H9 (cell line): ENCODE data around the gene RCOR3. TPM values are rescaled to one million over a fixed set of nuclear protein-coding genes. Genes with fewer than 3 reads are reported as not detected.

Source experiments
- DNase-seq: peaks from one replicate; pipeline ENCODE4 v3.0.0-alpha.2; 2017
- H2AFZ ChIP-seq: one replicate; pipeline ENCODE4 v1.6.1; 2013; ENCODE audit warnings: mild to moderate bottlenecking, low read length, control low read depth, moderate library complexity
- H2AK5ac ChIP-seq: 2 replicates; pipeline ENCODE4 v1.6.1; 2013; ENCODE audit warnings: low read length, control low read depth, mixed read lengths; ENCODE audit not compliant: insufficient read length
- H2BK120ac ChIP-seq: one replicate; pipeline ENCODE4 v1.6.1; 2013; ENCODE audit warnings: low read depth, mild to moderate bottlenecking, low read length, control low read depth, inconsistent platforms; ENCODE audit not compliant: poor library complexity, severe bottlenecking
- H2BK12ac ChIP-seq: 2 replicates; pipeline ENCODE4 v1.6.1; 2013; ENCODE audit warnings: low read length, control low read depth, mixed read lengths, low read depth; ENCODE audit not compliant: insufficient read length
- H2BK15ac ChIP-seq: 2 replicates; pipeline ENCODE4 v1.6.1; 2013; ENCODE audit warnings: low read depth, low read length, control low read depth
- H2BK20ac ChIP-seq: one replicate; pipeline ENCODE4 v1.6.1; 2013; ENCODE audit warnings: low read depth, mild to moderate bottlenecking, low read length, control low read depth, inconsistent platforms; ENCODE audit not compliant: poor library complexity, severe bottlenecking
- H2BK5ac ChIP-seq: 2 replicates; pipeline ENCODE4 v1.6.1; 2013; ENCODE audit warnings: low read length, control low read depth, mixed read lengths; ENCODE audit not compliant: insufficient read length
- H3K14ac ChIP-seq: 2 replicates; pipeline ENCODE4 v1.6.1; 2013; ENCODE audit warnings: low read length, control low read depth; ENCODE audit not compliant: insufficient read depth
- H3K18ac ChIP-seq: 2 replicates; pipeline ENCODE4 v1.6.1; 2013; ENCODE audit warnings: low read depth, mild to moderate bottlenecking, mixed read lengths, low read length, control low read depth; ENCODE audit not compliant: insufficient read length
- H3K23ac ChIP-seq: 2 replicates; pipeline ENCODE4 v1.6.1; 2013; ENCODE audit warnings: low read length, control low read depth, mixed read lengths, low read depth; ENCODE audit not compliant: insufficient read length
- H3K23me2 ChIP-seq: 2 replicates; pipeline ENCODE4 v1.6.1; 2013; ENCODE audit warnings: low read depth, mild to moderate bottlenecking, mixed read lengths, low read length, control low read depth; ENCODE audit not compliant: insufficient read length, poor library complexity, severe bottlenecking
- H3K27ac ChIP-seq: 2 replicates; pipeline ENCODE4 v1.5.1; 2013; ENCODE audit warnings: low read length, control low read depth, mixed read lengths, low read depth; ENCODE audit not compliant: insufficient read length
- H3K27me3 ChIP-seq: 2 replicates; pipeline ENCODE4 v1.6.1; 2013; ENCODE audit warnings: low read length, control low read depth, inconsistent platforms; ENCODE audit not compliant: insufficient read depth
- H3K4ac ChIP-seq: 2 replicates; pipeline ENCODE4 v1.6.1; 2013; ENCODE audit warnings: low read depth, mild to moderate bottlenecking, control low read depth, inconsistent platforms, low read length, moderate library complexity
- H3K4me1 ChIP-seq: 2 replicates; pipeline ENCODE4 v1.6.1; 2013; ENCODE audit warnings: low read length, control low read depth, inconsistent platforms; ENCODE audit not compliant: insufficient read depth
- H3K4me2 ChIP-seq: 2 replicates; pipeline ENCODE4 v1.6.1; 2013; ENCODE audit warnings: low read length, control low read depth, mixed read lengths; ENCODE audit not compliant: insufficient read length, insufficient read depth
- H3K56ac ChIP-seq: 2 replicates; pipeline ENCODE4 v1.6.1; 2013; ENCODE audit warnings: low read depth, mild to moderate bottlenecking, mixed read lengths, low read length, control low read depth; ENCODE audit not compliant: insufficient read length
- H3K79me1 ChIP-seq: 2 replicates; pipeline ENCODE4 v1.6.1; 2013; ENCODE audit warnings: low read depth, mild to moderate bottlenecking, moderate library complexity, low read length, control low read depth, inconsistent platforms; ENCODE audit not compliant: insufficient read depth, poor library complexity, severe bottlenecking
- H3K79me2 ChIP-seq: 2 replicates; pipeline ENCODE4 v1.6.1; 2013; ENCODE audit warnings: low read length, control low read depth, inconsistent platforms; ENCODE audit not compliant: insufficient read depth
- H3K9ac ChIP-seq: 2 replicates; pipeline ENCODE4 v1.6.1; 2013; ENCODE audit warnings: low read length, control low read depth, mixed read lengths; ENCODE audit not compliant: insufficient read length; ENCODE audit errors: extremely low read depth
- H3K9me3 ChIP-seq: one replicate; pipeline ENCODE4 v1.6.1; 2013; ENCODE audit warnings: low read depth, low read length, inconsistent platforms; ENCODE audit not compliant: control insufficient read depth
- H3T11ph ChIP-seq: one replicate; pipeline ENCODE4 v1.6.1; 2013; ENCODE audit warnings: mild to moderate bottlenecking, low read length, control low read depth, inconsistent platforms
- H4K20me1 ChIP-seq: one replicate; pipeline ENCODE4 v1.6.1; 2013; ENCODE audit not compliant: control insufficient read depth, insufficient read length, insufficient read depth
- H4K5ac ChIP-seq: 2 replicates; pipeline ENCODE4 v1.6.1; 2013; ENCODE audit warnings: low read depth, mild to moderate bottlenecking, mixed read lengths, low read length, control low read depth; ENCODE audit not compliant: insufficient read length
- H4K8ac ChIP-seq: replicated peaks from 2 replicates; pipeline ENCODE4 v1.6.1; 2013; ENCODE audit warnings: low read length, control low read depth, mixed read lengths, low read depth; ENCODE audit not compliant: insufficient read length
- H4K91ac ChIP-seq: 2 replicates; pipeline ENCODE4 v1.6.1; 2013; ENCODE audit warnings: low read depth, mild to moderate bottlenecking, moderate library complexity, mixed read lengths, low read length, control low read depth; ENCODE audit not compliant: insufficient read length
- H3K27ac Mint-ChIP-seq, 3 experiments: 2 replicates in 2 of 3; 3 replicates in 1 of 3; pipeline ENCODE4 v1.8.0; 2020 to 2021; ENCODE audit warnings: mixed read lengths in 3 of 3, mild to moderate bottlenecking in 1 of 3, moderate library complexity in 1 of 3
- H3K27me3 Mint-ChIP-seq: 2 replicates; pipeline ENCODE4 v1.8.0; 2021; ENCODE audit warnings: low read depth, mild to moderate bottlenecking, moderate library complexity, mixed read lengths
- H3K36me3 Mint-ChIP-seq, 3 experiments: 2 replicates in 2 of 3; 3 replicates in 1 of 3; pipeline ENCODE4 v1.8.0; 2020 to 2021; ENCODE audit warnings: low read depth in 3 of 3, mixed read lengths in 3 of 3; ENCODE audit not compliant: insufficient read depth in 1 of 3
- H3K4me1 Mint-ChIP-seq, 2 experiments: 2 replicates each; pipeline ENCODE4 v1.8.0; 2020; ENCODE audit warnings: mixed read lengths in 2 of 2
- H3K4me3 Mint-ChIP-seq, 2 experiments: 2 replicates in 1 of 2; 3 replicates in 1 of 2; pipeline ENCODE4 v1.8.0; 2020 to 2021; ENCODE audit warnings: mild to moderate bottlenecking in 2 of 2, mixed read lengths in 2 of 2, moderate library complexity in 1 of 2
- H3K9me3 Mint-ChIP-seq, 2 experiments: 2 replicates in 1 of 2; 3 replicates in 1 of 2; pipeline ENCODE4 v1.8.0; 2020; ENCODE audit warnings: mild to moderate bottlenecking in 2 of 2, mixed read lengths in 2 of 2, moderate library complexity in 1 of 2
- CTCF ChIP-seq: fragments of 200-600 bp; sonication (generic); conservative IDR thresholded peaks from 3 replicates; pipeline ENCODE4 v1.8.0; 2021; ENCODE audit warnings: antibody characterized with exemption, mild to moderate bottlenecking
- WGBS: extraction: QIAGEN DNeasy Blood & Tissue Kit; methylation state at CpG from one replicate; pipeline ENCODE4 v1.1.7; 2013; ENCODE audit warnings: missing lambda C conversion rate, low lambda C conversion rate, mixed read lengths; ENCODE audit not compliant: insufficient read length; ENCODE audit errors: extremely low coverage; 5-methylcytosine and 5-hydroxymethylcytosine counted together
- total RNA-seq: library from RNA; stranded (reverse); gene quantifications from 2 replicates; pipeline ENCODE4 v1.2.1, GENCODE V29; 2021

The RCOR3 gene
- total RNA-seq, 1 experiment from 2014 or later, result 37.2 TPM

GRCh38 chr1:211229365-211229759, 29.8 kb upstream of the RCOR3 start:
- Histone ChIP-seq H4K5ac (no peak overlapping the region), H3T11ph (no peak overlapping the region), H3K27ac (no peak overlapping the region), H2BK15ac (no peak overlapping the region), H2AK5ac (no peak overlapping the region), H4K8ac (no peak overlapping the region), H3K23me2 (no peaks in the 10 kb centered on the region), H3K9me3 (no peaks in the 10 kb centered on the region), H3K9ac (no peak overlapping the region), H3K79me1 (no peaks in the 10 kb centered on the region), H2BK120ac (no peak overlapping the region), H2BK20ac (no peak overlapping the region), H3K79me2 (no peaks in the 10 kb centered on the region), H3K18ac (no peak overlapping the region), H2BK12ac (no peak overlapping the region), H2BK5ac (no peak overlapping the region), H2AFZ (no peak overlapping the region), H3K14ac (no peak overlapping the region), H3K23ac (no peak overlapping the region), H3K27me3 (no peaks in the 10 kb centered on the region), H4K20me1 (no peaks in the 10 kb centered on the region), H3K4me1 (no peaks in the 10 kb centered on the region), H3K4me2 (no peak overlapping the region), H3K56ac (no peak overlapping the region), H4K91ac (no peak overlapping the region), H3K4ac (no peak overlapping the region)
- no peak overlapping the region for H3K4me3 Mint-ChIP-seq
- no peak overlapping the region for H3K27ac Mint-ChIP-seq
- no peaks in the 10 kb centered on the region; the same call in 1 of the 2 replicates for H3K27me3 Mint-ChIP-seq
- H3K36me3 Mint-ChIP-seq, result peaks cover 0 to 2% (median 0%) of the 10 kb centered on the region in 3 experiments; a peak in 2 of 7 replicates
- H3K4me1 Mint-ChIP-seq, result peaks cover 2 to 3% of the 10 kb centered on the region in 2 experiments; a peak in 2 of 4 replicates
- WGBS, result no CpG with 5 or more reads among the region's 7 CpGs
- peaks cover 0 to 2% of the 10 kb centered on the region in 2 experiments; a peak in 3 of 5 replicates for H3K9me3 Mint-ChIP-seq
- DNase-seq, result no peak
- no peak for TF ChIP-seq CTCF
